Measurements from ENCODE around the gene CIDEC.

DNA sequence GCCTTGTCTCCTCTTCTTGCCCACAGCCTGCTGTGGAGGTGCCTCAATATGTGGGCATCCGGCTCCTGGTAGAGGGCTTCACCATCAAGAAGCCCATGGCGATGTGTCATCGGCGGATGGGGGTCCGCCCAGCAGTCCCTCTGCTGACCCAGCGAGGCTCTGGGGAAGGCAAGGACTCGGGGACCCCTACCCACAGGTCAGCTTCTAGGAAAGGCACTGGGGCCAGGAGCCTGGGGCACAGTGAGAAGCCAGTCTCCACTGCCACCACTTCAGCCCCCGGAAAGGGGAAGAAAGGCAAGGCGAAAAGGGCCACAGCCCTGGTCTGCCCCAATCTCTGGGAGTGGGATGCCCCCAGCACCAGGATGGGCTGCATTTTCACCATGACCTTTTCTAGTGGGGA lies 47.0 kb downstream of the CIDEC start:
- TF ChIP-seq POLR2A (IDR thresholded peaks at IDR 0.05) = no peak
- TF ChIP-seq, protein P1, sequence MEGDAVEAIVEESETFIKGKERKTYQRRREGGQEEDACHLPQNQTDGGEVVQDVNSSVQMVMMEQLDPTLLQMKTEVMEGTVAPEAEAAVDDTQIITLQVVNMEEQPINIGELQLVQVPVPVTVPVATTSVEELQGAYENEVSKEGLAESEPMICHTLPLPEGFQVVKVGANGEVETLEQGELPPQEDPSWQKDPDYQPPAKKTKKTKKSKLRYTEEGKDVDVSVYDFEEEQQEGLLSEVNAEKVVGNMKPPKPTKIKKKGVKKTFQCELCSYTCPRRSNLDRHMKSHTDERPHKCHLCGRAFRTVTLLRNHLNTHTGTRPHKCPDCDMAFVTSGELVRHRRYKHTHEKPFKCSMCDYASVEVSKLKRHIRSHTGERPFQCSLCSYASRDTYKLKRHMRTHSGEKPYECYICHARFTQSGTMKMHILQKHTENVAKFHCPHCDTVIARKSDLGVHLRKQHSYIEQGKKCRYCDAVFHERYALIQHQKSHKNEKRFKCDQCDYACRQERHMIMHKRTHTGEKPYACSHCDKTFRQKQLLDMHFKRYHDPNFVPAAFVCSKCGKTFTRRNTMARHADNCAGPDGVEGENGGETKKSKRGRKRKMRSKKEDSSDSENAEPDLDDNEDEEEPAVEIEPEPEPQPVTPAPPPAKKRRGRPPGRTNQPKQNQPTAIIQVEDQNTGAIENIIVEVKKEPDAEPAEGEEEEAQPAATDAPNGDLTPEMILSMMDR (IDR thresholded peaks at IDR 0.05) = no peak
